Right cardiac atrium (tissue), 5 donors: ENCODE data around the gene UBAC2. TPM values are rescaled to one million over a fixed set of nuclear protein-coding genes. Genes with fewer than 3 reads are reported as not detected.

Experiments
- ATAC-seq, 2 donors: fragments of 200-7000 bp; cut with Tn5 transposase; one replicate each; pipeline versions ENCODE4 v1.8.0 to v1.9.1; 2020; ENCODE audit warnings: moderate library complexity in 2 of 2, mild to moderate bottlenecking in 1 of 2
- DNase-seq, 3 donors: peaks; one replicate each; pipeline ENCODE4 v3.0.0-alpha.2; 2020
- H3K27ac ChIP-seq: one replicate; pipeline ENCODE4 v1.5.1; 2013; ENCODE audit warnings: mild to moderate bottlenecking, low read length, control low read depth, moderate library complexity
- H3K27me3 ChIP-seq: one replicate; pipeline ENCODE4 v1.6.1; 2013; ENCODE audit not compliant: control insufficient read depth, insufficient read depth
- H3K4me1 ChIP-seq: one replicate; pipeline ENCODE4 v1.6.1; 2013; ENCODE audit warnings: low read length; ENCODE audit not compliant: control insufficient read depth, insufficient read depth
- H3K4me3 ChIP-seq: one replicate; pipeline ENCODE4 v1.5.1; 2013; ENCODE audit warnings: low read length, control low read depth
- H3K9me3 ChIP-seq: one replicate; pipeline ENCODE4 v1.6.1; 2013; ENCODE audit warnings: low read length; ENCODE audit not compliant: control insufficient read depth
- WGBS: extraction: QIAGEN DNeasy Blood & Tissue Kit; methylation state at CpG from one replicate; pipeline ENCODE4 v1.1.7; 2013; 5-methylcytosine and 5-hydroxymethylcytosine counted together
- intact Hi-C, 4 donors: fragments of 100-400 bp; cut with DNase I; formaldehyde crosslinking; loops; one replicate each; pipeline versions ENCODE4 v1.11.0 to v1.14.0; 2022 to 2023
- polyA plus RNA-seq: library from polyadenylated mRNA; stranded (reverse); fragments of 200-250 nt; gene quantifications from one replicate; pipeline ENCODE4 v1.2.3, GENCODE V29; 2013
- total RNA-seq, 4 donors: library from RNA; stranded (reverse); fragmentation: NEBNext Ultra II Directional; extraction: Animal tissue kit (Norgen Biotek cat#: 25700); gene quantifications; one replicate each; pipeline ENCODE4 v1.2.1, GENCODE V29; 2021
- donor health status: healthy with polysubstance abuse.
- donor health status: DM: no; HTN: yes; CAD: no.
- donor health status: DM: no; HTN: no; CAD: no.
- donor health status: DM: no; HTN: yes; CAD: no; lungs with severe emphysema.
- donor health status: DM: yes; HTN: yes; CAD: no.

UBAC2 gene
- total and polyA plus RNA-seq, 5 donors, result 41.7 to 52.2 (median 47.6) TPM

DNA sequence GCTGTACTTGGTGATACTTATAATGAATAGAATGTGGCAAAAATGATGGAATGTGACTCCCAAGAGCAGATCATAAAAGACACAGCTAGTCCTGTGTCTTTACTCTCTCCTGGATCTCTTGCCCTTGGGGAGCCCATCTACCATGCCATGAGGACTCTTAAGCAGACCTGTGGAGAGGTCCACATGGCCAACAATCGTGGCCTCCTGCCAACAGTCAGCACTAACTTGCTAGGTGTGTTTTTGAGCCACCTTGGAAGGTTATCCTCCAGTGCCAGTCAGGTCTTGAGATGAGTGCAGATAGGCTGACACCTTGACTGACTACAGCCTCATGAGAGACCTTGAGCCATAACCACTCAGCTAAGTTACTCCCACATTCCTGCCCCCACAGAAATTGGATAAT is 128.8 kb downstream of the UBAC2 start:
- Histone ChIP-seq H3K27ac (no peak overlapping the region), H3K9me3 (no peaks in the 10 kb centered on the region), H3K4me3 (no peak overlapping the region), H3K27me3 (no peaks in the 10 kb centered on the region), H3K4me1 (no peaks in the 10 kb centered on the region)
- no peak for DNase-seq
- no peak for ATAC-seq
- 97% methylated on average over 1 of the region's 1 CpG for WGBS
- intact Hi-C loops, result no loop called here

- 63% methylated on average over 6 of the region's 6 CpGs for WGBS
- Histone ChIP-seq H3K27me3 (no peaks in the 10 kb centered on the region), H3K4me3 (no peak overlapping the region), H3K9me3 (no peaks in the 10 kb centered on the region), H3K27ac (no peak overlapping the region), H3K4me1 (no peaks in the 10 kb centered on the region)
- DNase-seq (no peak), ATAC-seq (no peak)
- intact Hi-C loops, result no loop called here
Observed at GRCh38 chr13:99330942-99331341, 130.3 kb downstream of the UBAC2 start.

DNA sequence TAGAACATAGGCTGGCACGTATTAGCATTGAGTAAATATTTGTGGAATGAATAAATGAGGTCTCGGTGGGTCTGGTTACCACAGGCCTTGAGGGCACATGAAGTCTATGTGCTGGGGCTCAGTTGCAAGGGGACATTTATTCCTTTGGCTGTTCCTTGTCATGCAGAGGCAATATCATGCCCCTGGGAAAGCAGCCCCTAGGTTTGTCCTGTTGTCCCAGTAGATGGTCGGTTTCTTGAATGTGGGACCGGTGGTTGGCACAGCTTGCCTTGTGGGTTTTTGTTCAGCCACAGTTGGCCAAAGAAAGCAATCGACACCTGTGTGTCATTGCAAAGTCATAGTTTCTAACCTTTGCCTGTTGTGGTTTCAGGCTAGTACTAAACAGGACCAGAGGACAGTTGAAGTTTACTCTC is 131.2 kb downstream of the UBAC2 start:
- H3K27me3 ChIP-seq, result no peaks in the 10 kb centered on the region
- DNase-seq, result no peak
- no peak for ATAC-seq
- intact Hi-C loops, result no loop called here
- no peaks in the 10 kb centered on the region for H3K4me1 ChIP-seq
- no peak overlapping the region for H3K27ac ChIP-seq
- WGBS, result 91% methylated on average over 5 of the region's 5 CpGs
- no peaks in the 10 kb centered on the region for H3K9me3 ChIP-seq
- no peak overlapping the region for H3K4me3 ChIP-seq

- WGBS, result 80% methylated on average over 9 of the region's 9 CpGs
- H3K9me3 ChIP-seq, result no peaks in the 10 kb centered on the region
- H3K27ac ChIP-seq, result no peak overlapping the region
- DNase-seq (peak in 1 of 3 donors; percentile 71), ATAC-seq (no peak)
- H3K4me1 ChIP-seq, result no peaks in the 10 kb centered on the region
- intact Hi-C loops, result no loop called here
- no peaks in the 10 kb centered on the region for H3K27me3 ChIP-seq
- no peak overlapping the region for H3K4me3 ChIP-seq
Observed at GRCh38 chr13:99332456-99332855, 131.8 kb downstream of the UBAC2 start.

DNA sequence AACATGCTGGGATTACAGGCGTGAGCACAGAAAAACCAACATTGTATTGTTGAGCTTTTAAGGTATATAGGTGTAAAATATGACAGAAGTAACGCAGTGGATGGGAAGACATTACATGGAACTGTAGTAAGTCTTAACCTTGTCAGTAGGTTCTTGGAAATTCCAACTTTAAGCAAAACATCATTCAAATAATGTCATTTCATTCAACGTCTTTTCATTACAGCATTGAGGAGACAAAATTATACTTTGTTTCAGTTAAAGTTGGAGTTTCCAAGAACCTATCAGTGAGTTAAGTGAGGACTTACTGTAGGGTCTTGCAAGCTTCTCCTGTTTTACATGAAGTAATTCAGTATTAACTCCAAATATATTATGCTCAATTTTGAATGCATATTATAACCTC is 133.6 kb downstream of the UBAC2 start:
- Histone ChIP-seq H3K9me3 (no peaks in the 10 kb centered on the region), H3K27ac (no peak overlapping the region), H3K27me3 (no peaks in the 10 kb centered on the region), H3K4me1 (no peaks in the 10 kb centered on the region), H3K4me3 (no peak overlapping the region)
- 94% methylated on average over 3 of the region's 3 CpGs for WGBS
- ATAC-seq (no peak), DNase-seq (no peak)
- intact Hi-C loops, result no loop called here

DNA sequence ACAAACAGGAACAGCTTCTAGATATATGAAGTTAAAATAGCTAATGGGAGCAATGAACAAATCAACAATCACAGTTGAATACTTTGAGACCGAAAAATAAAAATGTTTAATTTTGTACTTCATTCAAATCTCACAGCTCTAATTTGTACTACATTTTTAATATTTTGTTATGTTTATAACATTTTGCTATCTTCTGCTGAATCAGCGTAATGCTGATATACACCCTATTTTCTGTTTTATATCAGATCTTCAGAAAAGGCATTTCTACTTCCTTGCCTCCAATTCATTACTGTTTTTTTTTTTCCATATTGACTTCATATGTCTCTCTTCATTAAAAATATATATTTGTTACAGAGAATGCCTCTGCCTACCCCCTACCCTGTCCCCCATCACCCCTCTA is 134.4 kb downstream of the UBAC2 start:
- Histone ChIP-seq H3K27ac (no peak overlapping the region), H3K4me1 (no peaks in the 10 kb centered on the region), H3K9me3 (no peaks in the 10 kb centered on the region), H3K4me3 (no peak overlapping the region), H3K27me3 (no peaks in the 10 kb centered on the region)
- intact Hi-C loops, result no loop called here
- DNase-seq (no peak), ATAC-seq (no peak)
- WGBS, result 97% methylated on average over 2 of the region's 2 CpGs

GRCh38 chr13:99335603-99336002 is 134.9 kb downstream of the UBAC2 start:
- no peak overlapping the region for H3K4me3 ChIP-seq
- WGBS, result 89% methylated on average over 4 of the region's 4 CpGs
- ATAC-seq (no peak), DNase-seq (no peak)
- intact Hi-C loops, result no loop called here
- H3K9me3 ChIP-seq, result no peaks in the 10 kb centered on the region
- H3K27ac ChIP-seq, result no peak overlapping the region
- H3K4me1 ChIP-seq, result no peaks in the 10 kb centered on the region
- H3K27me3 ChIP-seq, result no peaks in the 10 kb centered on the region

DNA sequence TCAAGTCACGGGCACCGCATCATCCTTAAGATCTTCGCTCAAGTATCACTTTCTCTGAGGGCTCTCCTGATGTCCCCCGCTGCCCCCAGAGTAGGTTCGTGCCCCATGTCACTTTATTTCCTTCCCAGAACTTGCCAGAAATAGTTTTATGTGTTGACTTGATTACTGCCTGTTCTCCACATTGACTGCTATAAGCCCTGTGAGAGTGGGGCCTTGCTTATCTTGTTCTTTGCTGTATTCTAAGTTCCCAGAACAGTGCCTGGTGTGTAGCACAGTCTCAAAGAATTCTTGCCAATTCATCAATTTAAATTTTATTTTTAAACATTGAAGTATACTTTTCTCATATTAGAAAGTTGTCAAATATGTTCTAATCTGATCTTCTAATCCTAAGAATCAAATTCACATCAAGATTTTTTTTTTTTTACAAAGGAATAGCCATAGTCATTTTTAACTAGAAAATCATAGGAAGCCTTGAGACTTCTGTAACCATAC is 138.6 kb downstream of the UBAC2 start:
- intact Hi-C loops, result no loop called here

GRCh38 chr13:99339736-99340397 is 139.2 kb downstream of the UBAC2 start:
- no peak overlapping the region for H3K27ac ChIP-seq
- H3K4me3 ChIP-seq, result no peak overlapping the region
- H3K9me3 ChIP-seq, result no peaks in the 10 kb centered on the region
- H3K27me3 ChIP-seq, result no peaks in the 10 kb centered on the region
- no peak for DNase-seq
- intact Hi-C loops, result no loop called here
- ATAC-seq, result no peak
- H3K4me1 ChIP-seq, result no peaks in the 10 kb centered on the region
- 80% methylated on average over 8 of the region's 8 CpGs for WGBS

More for the DNA sequence above, 138.6 kb downstream of the UBAC2 start:
- no peaks in the 10 kb centered on the region for H3K4me1 ChIP-seq
- H3K9me3 ChIP-seq, result no peaks in the 10 kb centered on the region
- DNase-seq, result no peak
- peak in 1 of 2 donors; percentile 54 for ATAC-seq
- H3K27ac ChIP-seq, result no peak overlapping the region
- H3K4me3 ChIP-seq, result no peak overlapping the region
- H3K27me3 ChIP-seq, result no peaks in the 10 kb centered on the region
- 69% methylated on average over 5 of the region's 5 CpGs for WGBS

DNA sequence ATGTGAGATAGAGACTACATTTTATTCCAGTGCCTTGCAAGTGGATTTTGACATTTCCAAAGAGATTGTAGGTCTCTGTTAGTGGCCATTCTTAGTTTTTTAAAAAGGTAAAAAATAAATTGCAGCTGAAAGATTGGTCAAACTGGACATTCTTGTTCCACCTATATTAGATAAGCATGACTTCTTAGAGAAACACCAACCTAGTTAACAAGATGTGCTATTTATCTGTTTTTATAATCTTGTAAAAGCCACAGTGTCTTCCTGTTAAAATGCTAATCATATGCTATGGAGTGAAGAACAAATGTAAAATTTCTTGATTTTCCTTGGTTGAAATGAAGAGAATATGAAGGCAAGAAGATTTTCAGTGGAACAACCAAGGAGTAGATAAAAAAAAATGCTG is 140.0 kb downstream of the UBAC2 start:
- intact Hi-C loops, result no loop called here
- no peak overlapping the region for H3K4me3 ChIP-seq
- no peak for ATAC-seq

GRCh38 chr13:99341969-99342722 is 141.5 kb downstream of the UBAC2 start:
- H3K27ac ChIP-seq, result no peak overlapping the region
- no peaks in the 10 kb centered on the region for H3K4me1 ChIP-seq
- no peak for ATAC-seq
- WGBS, result 97% methylated on average over 16 of the region's 16 CpGs
- H3K27me3 ChIP-seq, result no peaks in the 10 kb centered on the region
- intact Hi-C loops, result no loop called here
- no peak for DNase-seq
- H3K4me3 ChIP-seq, result no peak overlapping the region
- no peaks in the 10 kb centered on the region for H3K9me3 ChIP-seq

More for the DNA sequence above, 140.0 kb downstream of the UBAC2 start:
- no peaks in the 10 kb centered on the region for H3K9me3 ChIP-seq
- H3K4me1 ChIP-seq, result no peaks in the 10 kb centered on the region
- DNase-seq, result no peak
- no peaks in the 10 kb centered on the region for H3K27me3 ChIP-seq
- H3K27ac ChIP-seq, result no peak overlapping the region
